SK-N-SH treated with all-trans-retinoic acid at 6 μM for 48 hours (cell line): ENCODE measurements around the gene RELT.

Source experiments
- ATAC-seq: fragments of 200-7000 bp; cut with Tn5 transposase; 3 replicates; pipeline ENCODE4 v1.9.1; 2020; ENCODE audit warnings: mild to moderate bottlenecking, moderate library complexity
- ARNTL ChIP-seq: fragments of 450-650 bp; formaldehyde crosslinking; IDR thresholded peaks from 2 replicates; pipeline ENCODE4 v1.5.0; 2020; ENCODE audit warnings: low read depth, mild to moderate bottlenecking, moderate library complexity, borderline replicate concordance
- BACH2 ChIP-seq: fragments of 250-450 bp; sonication (Bioruptor Pico); IDR thresholded peaks from 2 replicates; pipeline ENCODE4 v1.9.0; 2021; ENCODE audit warnings: mild to moderate bottlenecking, borderline replicate concordance
- CSDC2 ChIP-seq: fragments of 250-450 bp; sonication (Bioruptor Pico); IDR thresholded peaks from 2 replicates; pipeline ENCODE4 v1.5.0; 2020; ENCODE audit warnings: mild to moderate bottlenecking, moderate library complexity
- ESRRG ChIP-seq: fragments of 250-450 bp; sonication (Bioruptor Pico); IDR thresholded peaks from 2 replicates; pipeline ENCODE4 v1.6.1; 2021; ENCODE audit warnings: mild to moderate bottlenecking
- GLIS3 ChIP-seq: fragments of 250-450 bp; sonication (Bioruptor Pico); IDR thresholded peaks from 2 replicates; pipeline ENCODE4 v1.5.0; 2020; ENCODE audit warnings: mild to moderate bottlenecking, moderate library complexity
- OSR1 ChIP-seq: fragments of 250-450 bp; sonication (Bioruptor Pico); IDR thresholded peaks from 2 replicates; pipeline ENCODE4 v1.8.0; 2022; ENCODE audit warnings: moderate library complexity, mild to moderate bottlenecking, inconsistent platforms
- PATZ1 ChIP-seq: fragments of 250-450 bp; sonication (Bioruptor Pico); IDR thresholded peaks from 2 replicates; pipeline ENCODE4 v1.8.0; 2020; ENCODE audit warnings: mild to moderate bottlenecking, moderate library complexity, borderline replicate concordance
- PPARA ChIP-seq: fragments of 250-450 bp; sonication (Bioruptor Pico); IDR thresholded peaks from 2 replicates; pipeline ENCODE4 v1.5.0; 2020; ENCODE audit warnings: mild to moderate bottlenecking, borderline replicate concordance
- RARB ChIP-seq: fragments of 250-450 bp; sonication (Bioruptor Pico); IDR thresholded peaks from 2 replicates; pipeline ENCODE4 v1.8.0; 2021; ENCODE audit warnings: mild to moderate bottlenecking, moderate library complexity
- SNAI2 ChIP-seq: fragments of 250-450 bp; sonication (Bioruptor Pico); IDR thresholded peaks from 2 replicates; pipeline ENCODE4 v1.5.0; 2020; ENCODE audit warnings: mild to moderate bottlenecking, moderate library complexity
- TCF4 ChIP-seq: fragments of 250-450 bp; sonication (Bioruptor Pico); IDR thresholded peaks from 2 replicates; pipeline ENCODE4 v1.8.0; 2021; ENCODE audit warnings: mild to moderate bottlenecking, moderate library complexity, borderline replicate concordance
- TSHZ2 ChIP-seq: fragments of 250-450 bp; sonication (Bioruptor Pico); IDR thresholded peaks from 2 replicates; pipeline ENCODE4 v1.5.0; 2020; ENCODE audit warnings: mild to moderate bottlenecking, moderate library complexity
- ZC3H10 ChIP-seq: fragments of 250-450 bp; sonication (Bioruptor Pico); IDR thresholded peaks from 2 replicates; pipeline ENCODE4 v1.5.1; 2021; ENCODE audit warnings: mild to moderate bottlenecking, moderate library complexity
- ZFP3 ChIP-seq: fragments of 250-450 bp; sonication (Bioruptor Pico); IDR thresholded peaks from 2 replicates; pipeline ENCODE4 v1.5.0; 2020; ENCODE audit warnings: mild to moderate bottlenecking, moderate library complexity
- ZFP30 ChIP-seq: fragments of 450-650 bp; formaldehyde crosslinking; IDR thresholded peaks from 2 replicates; pipeline ENCODE4 v1.5.0; 2022; ENCODE audit warnings: mild to moderate bottlenecking, moderate library complexity
- ZNF70 ChIP-seq: fragments of 450-650 bp; formaldehyde crosslinking; IDR thresholded peaks from 2 replicates; pipeline ENCODE4 v1.5.0; 2020; ENCODE audit warnings: mild to moderate bottlenecking, moderate library complexity
- ZNF8 ChIP-seq: fragments of 450-650 bp; formaldehyde crosslinking; IDR thresholded peaks from 2 replicates; pipeline ENCODE4 v1.5.0; 2020; ENCODE audit warnings: mild to moderate bottlenecking, moderate library complexity

The RELT gene

GRCh38 chr11:73400293-73400692 is 24.1 kb downstream of the RELT start:
- no peak for ATAC-seq
- TF ChIP-seq ZNF8 (CRISPR knock-in tag), result no peak
- no peak for TF ChIP-seq ZNF70 (CRISPR knock-in tag)
- TF ChIP-seq OSR1, result no peak
- TF ChIP-seq, all 23 proteins: peak for 0

- no peak for ATAC-seq
- TF ChIP-seq CSDC2 (CRISPR knock-in tag) (no peak), ESRRG (CRISPR knock-in tag) (no peak), ZFP30 (CRISPR knock-in tag) (no peak), ZNF8 (CRISPR knock-in tag) (no peak), ZFP3 (no peak)
Measured at GRCh38 chr11:73401217-73401923, 25.2 kb downstream of the RELT start.

- no peak for ATAC-seq
- TF ChIP-seq ZFP30 (CRISPR knock-in tag), result no peak
- no peak for TF ChIP-seq ZNF8 (CRISPR knock-in tag)
- no peak for TF ChIP-seq ZNF70 (CRISPR knock-in tag)
- no peak for TF ChIP-seq SNAI2 (CRISPR knock-in tag)
Measured at GRCh38 chr11:73401924-73402833, 26.0 kb downstream of the RELT start.

- no peak for TF ChIP-seq TCF4
- TF ChIP-seq PATZ1, result no peak
- no peak for TF ChIP-seq ESRRG (CRISPR knock-in tag)
- no peak for TF ChIP-seq ZNF70 (CRISPR knock-in tag)
- peak; percentile 55; the same call in 2 of the 3 replicates for ATAC-seq
Measured at GRCh38 chr11:73402834-73403185, 26.6 kb downstream of the RELT start.

- TF ChIP-seq GLIS3 (CRISPR knock-in tag) (no peak), TCF4 (no peak), TSHZ2 (CRISPR knock-in tag) (no peak), OSR1 (no peak), PPARA (CRISPR knock-in tag) (no peak), ZNF70 (CRISPR knock-in tag) (no peak)
- no peak for ATAC-seq
Measured at GRCh38 chr11:73403541-73403940, 27.3 kb downstream of the RELT start.

- TF ChIP-seq RARB (CRISPR knock-in tag), result no peak
- no peak for TF ChIP-seq ARNTL (CRISPR knock-in tag)
- TF ChIP-seq ESRRG (CRISPR knock-in tag), result no peak
- TF ChIP-seq ZC3H10 (CRISPR knock-in tag), result no peak
- TF ChIP-seq ZNF70 (CRISPR knock-in tag), result no peak
- TF ChIP-seq ZFP30 (CRISPR knock-in tag), result no peak
- TF ChIP-seq PPARA (CRISPR knock-in tag), result no peak
- TF ChIP-seq TSHZ2 (CRISPR knock-in tag), result no peak
- TF ChIP-seq BACH2 (CRISPR knock-in tag), result no peak
- no peak for TF ChIP-seq PATZ1
- no peak for TF ChIP-seq OSR1
- ATAC-seq, result peak; percentile 89
Measured at GRCh38 chr11:73404048-73404447, 27.8 kb downstream of the RELT start.
